ENCODE measurements around the gene LRRTM2.

- TF ChIP-seq CTCF (conservative IDR thresholded peaks at IDR 0.05; ENCODE audit: low read length) (no peak), EZH2phosphoT487 (IDR thresholded peaks at IDR 0.05; ENCODE audit: borderline replicate concordance, low read depth, low read length) (no peak)
These were observed 23.2 kb upstream of the LRRTM2 start for GRCh38 chr5:138898299-138898698.

All from OCI-LY7 (cell line).